Hindlimb muscle (tissue), 1 donor: ENCODE data around the gene SPINT1. TPM values are rescaled to one million over a fixed set of nuclear protein-coding genes. Genes with fewer than 3 reads are reported as not detected.

Experiments
- DNase-seq: peaks from one replicate; pipeline ENCODE4 v3.0.0-alpha.2; 2013
- polyA plus RNA-seq: library from polyadenylated mRNA; unstranded; fragments of 120-200 nt; gene quantifications from one replicate; pipeline ENCODE4 v1.2.1, GENCODE V29; 2013; ENCODE audit not compliant: insufficient read length

SPINT1 gene
- polyA plus RNA-seq, 1 donor: 1.3 TPM

GRCh38 chr15:40893733-40894680 is 50.2 kb downstream of the SPINT1 start, which contains the start of gene VPS18:
TSS of gene VPS18 (plus strand) at chr15:40894450. CDS start at chr15:40894769, 319 bp downstream.
- DNase-seq: peak; percentile 98

GRCh38 chr15:40894681-40895448 is 51.0 kb downstream of the SPINT1 start:
- DNase-seq: no peak

GRCh38 chr15:40899536-40900207 is 55.8 kb downstream of the SPINT1 start:
- no peak for DNase-seq

GRCh38 chr15:40900256-40901052 is 56.6 kb downstream of the SPINT1 start:
- DNase-seq: no peak

- no peak for DNase-seq
These were observed 57.2 kb downstream of the SPINT1 start for GRCh38 chr15:40901053-40901443.

GRCh38 chr15:40902605-40903561 is 59.0 kb downstream of the SPINT1 start:
- DNase-seq: no peak

- no peak for DNase-seq
These were observed 60.8 kb downstream of the SPINT1 start for GRCh38 chr15:40904552-40905201.

GRCh38 chr15:40906091-40906990 is 62.5 kb downstream of the SPINT1 start:
- peak; percentile 91 for DNase-seq

GRCh38 chr15:40906991-40907802 is 63.3 kb downstream of the SPINT1 start:
- DNase-seq: peak; percentile 67

Other genes with a start within 250 kb of the SPINT1 start
- gene KNL1, start 249.8 kb upstream of the SPINT1 start, polyA plus RNA-seq: 9.0 TPM
- gene RAD51, start 148.9 kb upstream of the SPINT1 start, polyA plus RNA-seq: 6.1 TPM
- gene RMDN3, start 88.8 kb upstream of the SPINT1 start, polyA plus RNA-seq: 24.4 TPM
- 4.7 TPM for gene GCHFR, start 80.0 kb upstream of the SPINT1 start, polyA plus RNA-seq
- 1.4 TPM for gene C15orf62, start 74.1 kb upstream of the SPINT1 start, polyA plus RNA-seq
- 20.3 TPM for gene ZFYVE19, start 37.0 kb upstream of the SPINT1 start, polyA plus RNA-seq
- 21.5 TPM for gene DNAJC17, start 36.6 kb upstream of the SPINT1 start, polyA plus RNA-seq
- gene PPP1R14D, start 15.3 kb upstream of the SPINT1 start, polyA plus RNA-seq: not detected
- gene RHOV, start 30.2 kb downstream of the SPINT1 start, polyA plus RNA-seq: 0.30 TPM
- 9.6 TPM for gene VPS18, start 50.4 kb downstream of the SPINT1 start, polyA plus RNA-seq
- 16.7 TPM for gene DLL4, start 85.3 kb downstream of the SPINT1 start, polyA plus RNA-seq
- 3.1 TPM for gene CHAC1, start 109.4 kb downstream of the SPINT1 start, polyA plus RNA-seq